Uterus (tissue), 4 donors: ENCODE measurements around the gene KCNV2. TPM values are rescaled to one million over a fixed set of nuclear protein-coding genes. Genes with fewer than 3 reads are reported as not detected.

Experiments
- DNase-seq, 2 donors: peaks; one replicate each; pipeline ENCODE4 v3.0.0-alpha.2; 2019 to 2020
- H3K27ac ChIP-seq, 2 donors: fragments of 200-600 bp; sonication (generic); 1 replicate in 1 of 2; 2 replicates in 1 of 2; pipeline ENCODE4 v1.5.1; 2016 to 2018
- H3K27me3 ChIP-seq, 2 donors: fragments of 200-600 bp; sonication (generic); one replicate each; pipeline ENCODE4 v1.5.1; 2018 to 2019; ENCODE audit warnings: control low read depth in 1 of 2
- H3K36me3 ChIP-seq, 2 donors: fragments of 200-600 bp; sonication (generic); one replicate each; pipeline ENCODE4 v1.5.1; 2019; ENCODE audit warnings: control low read depth in 1 of 2
- H3K4me1 ChIP-seq, 2 donors: fragments of 200-600 bp; sonication (generic); one replicate each; pipeline ENCODE4 v1.5.1; 2018 to 2019; ENCODE audit warnings: control low read depth in 1 of 2
- H3K4me3 ChIP-seq, 2 donors: fragments of 200-600 bp; sonication (generic); 1 replicate in 1 of 2; 2 replicates in 1 of 2; pipeline ENCODE4 v1.5.1; 2018 to 2019; ENCODE audit warnings: mild to moderate bottlenecking in 1 of 2
- H3K9me3 ChIP-seq, 2 donors: fragments of 200-600 bp; sonication (generic); one replicate each; pipeline ENCODE4 v1.5.1; 2019; ENCODE audit warnings: control low read depth in 1 of 2
- POLR2A ChIP-seq, 2 donors: fragments of 450-650 bp; IDR thresholded peaks; one replicate each; pipeline ENCODE4 v1.6.1; 2016; ENCODE audit warnings: antibody characterized with exemption in 2 of 2, mild to moderate bottlenecking in 1 of 2, moderate library complexity in 1 of 2
- intact Hi-C: fragments of 100-400 bp; cut with DNase I; formaldehyde crosslinking; loops from one replicate; pipeline ENCODE4 v1.15.1; 2023; ENCODE audit warnings: low total_unique reads
- total RNA-seq, 4 donors: library from RNA; depleted of rRNA in 3 of 4; stranded (reverse); fragments of >200 nt in 3 of 4; gene quantifications; one replicate each; pipeline versions ENCODE4 v1.1.0 to v1.2.4, GENCODE V29; 2014 to 2023
- TF ChIP-seq, protein P1 (sequence below), 4 experiments: fragments of 200-600 bp in 2 of 4; fragments of 450-650 bp in 2 of 4; sonication (generic) in 2 of 4; IDR thresholded peaks; one replicate each; pipeline ENCODE4 v1.5.1; 2016 to 2019; ENCODE audit warnings: antibody characterized with exemption in 4 of 4, mild to moderate bottlenecking in 2 of 4, moderate library complexity in 1 of 4
- donor health status: DM: yes; HTN: yes; CAD: no.

The KCNV2 gene
- total RNA-seq, 4 donors from 2014 or later, result not detected

DNA sequence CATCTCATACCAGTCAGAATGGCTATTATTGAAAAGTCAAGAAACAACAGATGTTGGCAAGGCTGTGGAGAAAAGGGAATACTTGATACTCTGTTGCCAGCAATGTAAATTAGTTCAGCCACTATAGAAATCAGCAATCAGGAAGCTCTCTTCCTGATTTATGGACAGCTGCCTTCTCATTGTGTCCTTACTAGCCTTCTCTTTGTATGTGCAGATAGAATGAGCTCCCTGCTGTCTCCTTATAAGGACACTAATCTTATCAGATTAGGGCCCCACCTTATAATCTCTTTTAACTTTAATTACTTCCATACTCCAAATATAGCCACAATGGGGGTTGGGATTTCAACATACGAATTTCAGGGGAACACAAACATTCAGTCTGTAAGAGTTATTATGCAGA lies 38.0 kb downstream of the KCNV2 start:
- Histone ChIP-seq H3K4me1 (no peaks in the 10 kb centered on the region), H3K36me3 (no peaks in the 10 kb centered on the region), H3K27ac (no peak overlapping the region)

DNA sequence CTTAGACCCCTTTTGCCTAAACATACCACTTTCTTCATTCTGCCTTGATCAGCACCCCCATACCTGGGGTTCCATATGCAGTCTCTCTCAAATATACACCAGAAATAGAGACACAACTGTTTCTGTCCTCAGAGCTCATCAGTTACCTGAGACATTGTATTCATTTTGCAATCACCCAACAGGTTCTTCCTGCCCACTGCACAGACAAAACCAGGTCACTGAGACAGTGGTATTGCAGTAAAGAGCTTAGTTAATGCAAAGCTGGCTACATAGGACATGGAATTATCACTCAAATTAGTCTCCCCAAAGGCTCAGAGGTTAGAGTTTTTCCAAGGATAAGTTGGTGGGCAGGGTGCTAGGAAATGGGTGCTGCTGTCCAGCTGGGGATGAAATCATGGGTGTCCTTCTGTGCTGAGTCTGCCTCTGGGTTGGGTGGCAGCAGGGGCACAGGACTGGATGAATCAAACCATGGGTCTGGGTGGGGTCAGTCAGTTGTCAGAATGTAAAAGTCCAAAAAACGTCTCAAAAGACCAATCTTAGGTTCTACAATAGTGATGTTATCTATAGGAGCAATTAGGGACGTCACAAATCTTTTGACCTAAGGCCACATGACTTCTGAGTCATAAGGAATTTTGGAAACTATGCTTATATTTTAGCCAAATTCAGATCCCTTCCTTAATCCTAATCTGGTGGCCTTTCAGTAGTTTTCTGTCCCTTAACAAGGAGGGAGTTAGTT lies 41.0 kb downstream of the KCNV2 start:
- DNase-seq, result no peak
- H3K36me3 ChIP-seq, result no peaks in the 10 kb centered on the region
- intact Hi-C loops, result no loop called here
- peak overlapping the region in 1 of 2 donors; percentile 42 for H3K27ac ChIP-seq
- no peaks in the 10 kb centered on the region for H3K9me3 ChIP-seq
- TF ChIP-seq, protein P1, sequence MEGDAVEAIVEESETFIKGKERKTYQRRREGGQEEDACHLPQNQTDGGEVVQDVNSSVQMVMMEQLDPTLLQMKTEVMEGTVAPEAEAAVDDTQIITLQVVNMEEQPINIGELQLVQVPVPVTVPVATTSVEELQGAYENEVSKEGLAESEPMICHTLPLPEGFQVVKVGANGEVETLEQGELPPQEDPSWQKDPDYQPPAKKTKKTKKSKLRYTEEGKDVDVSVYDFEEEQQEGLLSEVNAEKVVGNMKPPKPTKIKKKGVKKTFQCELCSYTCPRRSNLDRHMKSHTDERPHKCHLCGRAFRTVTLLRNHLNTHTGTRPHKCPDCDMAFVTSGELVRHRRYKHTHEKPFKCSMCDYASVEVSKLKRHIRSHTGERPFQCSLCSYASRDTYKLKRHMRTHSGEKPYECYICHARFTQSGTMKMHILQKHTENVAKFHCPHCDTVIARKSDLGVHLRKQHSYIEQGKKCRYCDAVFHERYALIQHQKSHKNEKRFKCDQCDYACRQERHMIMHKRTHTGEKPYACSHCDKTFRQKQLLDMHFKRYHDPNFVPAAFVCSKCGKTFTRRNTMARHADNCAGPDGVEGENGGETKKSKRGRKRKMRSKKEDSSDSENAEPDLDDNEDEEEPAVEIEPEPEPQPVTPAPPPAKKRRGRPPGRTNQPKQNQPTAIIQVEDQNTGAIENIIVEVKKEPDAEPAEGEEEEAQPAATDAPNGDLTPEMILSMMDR (IDR thresholded peaks at IDR 0.05), result no peak
- no peak for TF ChIP-seq POLR2A (IDR thresholded peaks at IDR 0.05)
- H3K27me3 ChIP-seq, result no peaks in the 10 kb centered on the region
- no peak overlapping the region for H3K4me3 ChIP-seq
- no peaks in the 10 kb centered on the region for H3K4me1 ChIP-seq

More for the DNA sequence above, 38.0 kb downstream of the KCNV2 start:
- intact Hi-C loops, result no loop called here
- H3K4me3 ChIP-seq, result no peak overlapping the region
- H3K9me3 ChIP-seq, result no peaks in the 10 kb centered on the region
- H3K27me3 ChIP-seq, result no peaks in the 10 kb centered on the region
- TF ChIP-seq POLR2A (IDR thresholded peaks at IDR 0.05), result no peak
- TF ChIP-seq, protein P1 (IDR thresholded peaks at IDR 0.05), result no peak
- no peak for DNase-seq

DNA sequence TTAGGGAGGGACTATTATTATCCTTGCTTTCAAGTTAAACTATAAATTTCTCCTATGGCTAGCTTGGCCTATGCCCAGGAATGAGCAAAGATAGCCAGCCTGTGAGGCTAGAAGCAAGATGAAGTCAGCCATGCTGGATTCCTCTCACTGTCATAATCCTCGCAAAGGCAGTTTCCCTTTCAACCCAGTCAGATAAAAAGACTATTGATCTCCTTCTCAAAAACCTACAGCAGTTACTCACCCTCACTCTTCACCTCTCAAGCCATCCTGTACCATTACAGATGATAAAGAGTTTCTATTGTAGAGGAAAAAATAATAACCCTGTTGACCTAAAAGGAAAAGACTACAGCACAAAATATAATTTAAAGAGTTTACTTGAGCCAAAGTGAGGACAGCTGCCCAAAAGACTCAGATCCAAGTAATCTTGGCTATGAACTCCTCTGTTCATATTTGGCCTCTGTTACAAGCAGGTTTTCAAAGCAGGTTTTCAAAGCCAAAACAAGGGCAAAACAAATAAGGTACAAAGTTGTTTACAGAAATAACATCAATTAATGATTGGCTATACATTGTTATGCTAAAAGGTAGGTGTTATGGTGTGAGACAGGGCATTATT lies 41.7 kb downstream of the KCNV2 start:
- Histone ChIP-seq H3K4me3 (no peak overlapping the region), H3K36me3 (no peaks in the 10 kb centered on the region), H3K27me3 (no peaks in the 10 kb centered on the region), H3K4me1 (no peaks in the 10 kb centered on the region), H3K9me3 (no peaks in the 10 kb centered on the region), H3K27ac (peak overlapping the region; percentile 41 to 42)
- intact Hi-C loops, result no loop called here
- no peak for DNase-seq
- TF ChIP-seq, protein P1 (IDR thresholded peaks at IDR 0.05), result no peak
- no peak for TF ChIP-seq POLR2A (IDR thresholded peaks at IDR 0.05)

DNA sequence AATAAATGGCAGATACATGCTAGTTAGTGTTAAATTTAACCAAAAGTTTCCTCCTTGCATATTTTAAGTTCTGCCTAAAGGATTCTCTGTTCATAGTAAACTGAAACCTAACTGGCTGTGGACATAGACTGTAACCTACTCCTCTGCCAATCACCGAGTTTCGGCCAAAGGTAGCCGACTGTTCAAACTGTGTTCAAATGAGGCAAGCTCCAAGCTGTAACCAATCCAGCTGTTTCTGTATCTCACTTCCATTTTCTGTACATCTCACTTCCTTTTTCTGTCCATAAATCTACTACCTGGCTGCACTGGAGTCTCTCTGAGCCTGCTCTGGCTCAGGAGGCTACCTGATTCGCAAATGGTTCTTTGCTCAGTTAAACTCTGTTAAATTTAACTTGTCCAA lies 44.1 kb downstream of the KCNV2 start:
- no peaks in the 10 kb centered on the region for H3K27me3 ChIP-seq
- H3K36me3 ChIP-seq, result no peaks in the 10 kb centered on the region
- no peaks in the 10 kb centered on the region for H3K4me1 ChIP-seq
- no peaks in the 10 kb centered on the region for H3K9me3 ChIP-seq
- no peak for TF ChIP-seq POLR2A (IDR thresholded peaks at IDR 0.05)
- TF ChIP-seq, protein P1 (IDR thresholded peaks at IDR 0.05), result no peak
- no peak overlapping the region for H3K4me3 ChIP-seq
- intact Hi-C loops, result no loop called here
- H3K27ac ChIP-seq, result no peak overlapping the region
- no peak for DNase-seq

DNA sequence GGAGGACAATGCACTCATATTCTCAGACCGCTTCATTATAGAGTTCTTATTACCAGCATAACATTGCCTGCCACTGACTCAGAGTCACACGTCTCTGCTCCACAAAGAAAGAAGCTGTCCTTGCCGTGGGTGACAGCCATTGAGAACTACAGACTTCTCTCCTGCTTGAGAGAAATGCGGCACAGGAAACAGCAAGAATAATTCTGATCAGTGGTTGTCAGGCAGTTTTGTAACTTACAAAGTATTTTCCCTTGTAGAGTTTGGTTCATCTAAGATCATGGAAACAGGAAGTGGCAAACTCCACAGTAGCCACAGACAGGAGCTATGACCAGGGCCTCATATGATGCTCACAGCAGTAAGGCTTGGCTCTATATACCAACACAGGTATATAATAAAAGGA lies 47.0 kb downstream of the KCNV2 start:
- no peak overlapping the region for H3K27ac ChIP-seq
- H3K36me3 ChIP-seq, result no peaks in the 10 kb centered on the region
- TF ChIP-seq, protein P1 (IDR thresholded peaks at IDR 0.05), result no peak
- TF ChIP-seq POLR2A (IDR thresholded peaks at IDR 0.05), result no peak
- no peaks in the 10 kb centered on the region for H3K27me3 ChIP-seq
- intact Hi-C loops, result no loop called here
- no peaks in the 10 kb centered on the region for H3K4me1 ChIP-seq
- no peaks in the 10 kb centered on the region for H3K9me3 ChIP-seq
- no peak for DNase-seq
- no peak overlapping the region for H3K4me3 ChIP-seq
